Calu3 (cell line): ENCODE results near the gene PCDH20. TPM values are rescaled to one million over a fixed set of nuclear protein-coding genes. Genes with fewer than 3 reads are reported as not detected.

ENCODE experiments used
- BruUV-seq: library from RNA; stranded (reverse); fragments of 400-500 nt; replicated peaks from 2 replicates; lab custom pipeline; 2021; lab: Mats Ljungman, UMichigan
- CTCF ChIA-PET: fragments of 300-600 bp; sonication (Branson Sonifier 250); formaldehyde crosslinking; loops from one replicate; lab custom pipeline; 2022; ENCODE audit warnings: antibody characterized with exemption; lab: Charles Lee
- DNase-seq: peaks from one replicate; pipeline ENCODE4 v3.0.0; 2022
- H3K27ac Mint-ChIP-seq: one replicate; pipeline ENCODE4 v1.8.0; 2022; ENCODE audit warnings: mixed read lengths; ENCODE audit not compliant: unreplicated experiment
- H3K27me3 Mint-ChIP-seq: one replicate; pipeline ENCODE4 v1.8.0; 2022; ENCODE audit warnings: mixed read lengths; ENCODE audit not compliant: unreplicated experiment
- H3K36me3 Mint-ChIP-seq: one replicate; pipeline ENCODE4 v1.8.0; 2022; ENCODE audit warnings: mild to moderate bottlenecking, moderate library complexity, mixed read lengths; ENCODE audit not compliant: insufficient read depth, unreplicated experiment
- H3K4me1 Mint-ChIP-seq: one replicate; pipeline ENCODE4 v1.8.0; 2022; ENCODE audit warnings: mild to moderate bottlenecking, low read depth, mixed read lengths; ENCODE audit not compliant: unreplicated experiment
- H3K4me3 Mint-ChIP-seq: one replicate; pipeline ENCODE4 v1.8.0; 2022; ENCODE audit warnings: mild to moderate bottlenecking, low read depth, moderate library complexity, mixed read lengths; ENCODE audit not compliant: unreplicated experiment
- H3K9me3 Mint-ChIP-seq: one replicate; pipeline ENCODE4 v1.8.0; 2022; ENCODE audit warnings: low read depth, mixed read lengths; ENCODE audit not compliant: unreplicated experiment
- intact Hi-C: fragments of 100-400 bp; cut with micrococcal nuclease; formaldehyde crosslinking; loops from one replicate; pipeline ENCODE4 v1.10.0; 2022; ENCODE audit not compliant: unreplicated experiment
- total RNA-seq: library from RNA; stranded (reverse); gene quantifications from 2 replicates; pipeline ENCODE4 v1.2.3, GENCODE V29; 2022
- TF ChIP-seq, protein P1 (sequence below): fragments of 200-600 bp; IDR thresholded peaks from one replicate; pipeline ENCODE4 v1.8.0; 2022; ENCODE audit warnings: antibody characterized with exemption; ENCODE audit not compliant: unreplicated experiment

PCDH20 gene
- total RNA-seq, 1 experiment from 2014 or later: not detected

DNA sequence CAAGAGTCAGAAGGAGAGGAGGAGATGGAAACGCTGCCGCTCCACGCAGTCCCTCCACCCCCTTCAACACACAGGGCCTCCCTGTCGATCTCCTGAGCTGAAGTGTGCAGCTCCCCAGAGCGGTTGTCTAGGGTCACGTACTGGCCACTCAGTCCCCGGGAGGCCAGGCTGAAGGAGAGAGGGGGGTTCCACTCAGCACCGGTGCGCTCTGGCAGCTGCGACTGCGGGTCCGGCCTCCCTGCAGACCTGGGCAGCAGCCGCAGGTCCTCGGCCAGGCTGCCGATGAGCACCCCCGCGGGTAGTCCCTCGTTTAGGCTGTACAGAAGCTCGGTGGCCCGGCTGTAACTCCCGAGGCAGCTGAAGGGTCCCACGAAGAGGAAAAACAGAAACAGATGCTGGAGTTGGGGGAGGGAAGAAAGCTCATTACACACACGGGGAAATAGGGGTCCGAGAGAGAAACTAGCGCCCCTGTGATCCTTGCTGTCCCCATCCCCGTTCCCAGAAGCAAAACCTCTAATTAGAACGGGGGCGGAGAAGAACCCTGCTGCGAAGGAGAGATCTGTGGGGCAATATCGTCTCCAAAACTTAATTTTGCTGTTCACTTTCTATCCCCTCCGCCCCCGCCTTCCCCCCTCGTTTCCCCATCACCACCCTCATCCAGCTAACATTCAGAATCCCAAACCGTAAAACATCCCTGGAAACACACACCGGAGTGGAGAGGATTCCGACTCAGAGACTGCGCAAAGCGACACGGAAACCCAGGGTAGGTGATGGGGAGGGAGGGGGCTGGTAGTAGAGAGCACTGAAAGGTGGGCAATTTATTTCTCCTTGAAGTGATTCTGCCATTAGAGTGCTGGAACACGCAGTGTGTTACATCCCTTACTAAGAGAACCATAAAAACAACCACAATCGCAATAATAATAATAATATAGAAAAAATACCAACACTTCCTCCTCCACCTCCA lies 1.8 kb downstream of the PCDH20 start:
- no peaks in the 10 kb centered on the region for H3K4me1 Mint-ChIP-seq
- no peak for DNase-seq
- no peaks in the 10 kb centered on the region for H3K27me3 Mint-ChIP-seq
- no peaks in the 10 kb centered on the region for H3K36me3 Mint-ChIP-seq
- CTCF ChIA-PET: no interaction called here
- TF ChIP-seq, protein P1, sequence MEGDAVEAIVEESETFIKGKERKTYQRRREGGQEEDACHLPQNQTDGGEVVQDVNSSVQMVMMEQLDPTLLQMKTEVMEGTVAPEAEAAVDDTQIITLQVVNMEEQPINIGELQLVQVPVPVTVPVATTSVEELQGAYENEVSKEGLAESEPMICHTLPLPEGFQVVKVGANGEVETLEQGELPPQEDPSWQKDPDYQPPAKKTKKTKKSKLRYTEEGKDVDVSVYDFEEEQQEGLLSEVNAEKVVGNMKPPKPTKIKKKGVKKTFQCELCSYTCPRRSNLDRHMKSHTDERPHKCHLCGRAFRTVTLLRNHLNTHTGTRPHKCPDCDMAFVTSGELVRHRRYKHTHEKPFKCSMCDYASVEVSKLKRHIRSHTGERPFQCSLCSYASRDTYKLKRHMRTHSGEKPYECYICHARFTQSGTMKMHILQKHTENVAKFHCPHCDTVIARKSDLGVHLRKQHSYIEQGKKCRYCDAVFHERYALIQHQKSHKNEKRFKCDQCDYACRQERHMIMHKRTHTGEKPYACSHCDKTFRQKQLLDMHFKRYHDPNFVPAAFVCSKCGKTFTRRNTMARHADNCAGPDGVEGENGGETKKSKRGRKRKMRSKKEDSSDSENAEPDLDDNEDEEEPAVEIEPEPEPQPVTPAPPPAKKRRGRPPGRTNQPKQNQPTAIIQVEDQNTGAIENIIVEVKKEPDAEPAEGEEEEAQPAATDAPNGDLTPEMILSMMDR: no peak
- intact Hi-C loops: no loop called here
- no peaks in the 10 kb centered on the region for H3K9me3 Mint-ChIP-seq
- no peak overlapping the region for H3K27ac Mint-ChIP-seq
- BruUV-seq: no TSS peak
- no peak overlapping the region for H3K4me3 Mint-ChIP-seq

DNA sequence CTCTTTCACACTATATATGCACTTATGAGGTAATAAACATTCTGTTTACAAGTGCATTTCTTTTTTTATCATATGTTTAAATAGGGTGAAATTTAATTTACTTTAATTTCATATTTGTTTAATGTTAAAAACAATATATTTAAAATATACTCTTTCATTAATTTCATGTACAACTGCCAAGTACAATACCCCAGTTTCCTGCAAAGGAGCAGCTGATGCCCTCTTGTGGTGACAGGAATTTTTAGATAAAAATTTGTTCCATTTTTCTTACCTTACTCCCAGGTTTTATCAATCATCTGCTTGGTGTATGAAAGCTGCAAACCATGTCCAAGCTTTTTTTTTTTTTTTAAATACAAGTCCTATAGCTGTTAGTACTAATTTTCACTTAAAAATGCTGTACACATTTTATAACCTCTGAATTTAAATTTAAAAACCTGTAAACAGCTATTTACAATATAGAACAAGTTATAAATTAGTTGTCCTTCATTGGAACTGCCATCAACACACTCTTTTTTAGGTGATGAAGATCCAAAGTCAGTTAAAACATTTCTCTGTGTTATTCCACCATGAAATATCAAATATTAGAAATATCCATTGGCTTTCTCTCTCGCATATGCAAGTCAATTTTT lies 4.9 kb downstream of the PCDH20 start:
- CTCF ChIA-PET: no interaction called here
- TF ChIP-seq, protein P1: no peak
- H3K27me3 Mint-ChIP-seq: no peaks in the 10 kb centered on the region
- no TSS peak for BruUV-seq
- H3K4me3 Mint-ChIP-seq: no peak overlapping the region
- intact Hi-C loops: no loop called here
- H3K36me3 Mint-ChIP-seq: no peaks in the 10 kb centered on the region
- H3K27ac Mint-ChIP-seq: no peak overlapping the region
- no peak for DNase-seq
- H3K4me1 Mint-ChIP-seq: no peaks in the 10 kb centered on the region
- H3K9me3 Mint-ChIP-seq: peaks cover 2% of the 10 kb centered on the region

DNA sequence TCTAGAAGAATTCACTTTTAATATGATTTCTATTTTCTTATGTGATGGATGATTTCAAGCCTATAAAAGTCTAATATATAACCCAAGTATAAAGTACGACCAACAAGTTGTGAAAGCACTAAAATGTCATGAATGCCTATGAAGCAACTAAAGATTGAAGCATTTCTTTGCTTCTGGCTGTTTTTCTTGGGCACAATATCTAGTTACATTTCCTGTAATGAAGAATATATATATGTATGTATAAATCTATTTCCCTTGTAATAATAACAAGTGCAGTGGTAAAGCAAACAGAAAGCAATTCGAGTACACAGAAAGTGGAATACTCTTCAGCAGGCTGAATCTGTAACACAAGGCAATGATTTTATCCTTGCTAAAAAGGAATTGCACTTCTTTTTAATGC lies 5.4 kb downstream of the PCDH20 start:
- intact Hi-C loops: no loop called here
- H3K27ac Mint-ChIP-seq: no peak overlapping the region
- TF ChIP-seq, protein P1: no peak
- no peaks in the 10 kb centered on the region for H3K36me3 Mint-ChIP-seq
- no peaks in the 10 kb centered on the region for H3K4me1 Mint-ChIP-seq
- H3K27me3 Mint-ChIP-seq: no peaks in the 10 kb centered on the region
- CTCF ChIA-PET: no interaction called here
- peaks cover 2% of the 10 kb centered on the region for H3K9me3 Mint-ChIP-seq
- no peak overlapping the region for H3K4me3 Mint-ChIP-seq
- no TSS peak for BruUV-seq
- no peak for DNase-seq

DNA sequence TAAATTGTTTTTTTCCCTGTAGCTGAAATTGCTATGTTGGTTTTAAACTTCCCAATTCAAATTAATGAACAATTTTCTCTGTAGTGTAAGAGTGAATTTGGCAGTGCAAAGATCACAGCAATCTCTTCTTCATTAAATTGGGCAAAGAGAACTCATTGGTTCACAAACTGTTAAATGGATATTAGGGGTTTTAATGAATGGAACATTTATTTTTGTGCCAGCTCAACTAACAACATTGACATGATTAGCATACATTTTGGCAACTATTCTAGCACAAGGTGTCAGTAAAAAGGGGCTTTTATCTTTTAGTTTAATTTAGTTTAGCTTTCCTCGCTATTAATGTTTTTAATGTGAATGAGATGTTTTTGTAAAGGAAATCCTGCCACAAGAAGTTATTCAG lies 7.1 kb downstream of the PCDH20 start:
- CTCF ChIA-PET: no interaction called here
- BruUV-seq: no TSS peak
- intact Hi-C loops: loop anchor here (5.0 kb wide), 1 partner anchor 781 kb away; no protein-coding TSS in a partner anchor

More for the DNA sequence above, 7.1 kb downstream of the PCDH20 start:
- H3K27ac Mint-ChIP-seq: no peak overlapping the region
- no peaks in the 10 kb centered on the region for H3K4me1 Mint-ChIP-seq
- no peak overlapping the region for H3K4me3 Mint-ChIP-seq
- no peak for DNase-seq
- H3K27me3 Mint-ChIP-seq: no peaks in the 10 kb centered on the region
- no peaks in the 10 kb centered on the region for H3K36me3 Mint-ChIP-seq
- H3K9me3 Mint-ChIP-seq: peaks cover 2% of the 10 kb centered on the region
- TF ChIP-seq, protein P1: no peak
